ENCODE data around the gene HDAC4.

HDAC4 gene

DNA sequence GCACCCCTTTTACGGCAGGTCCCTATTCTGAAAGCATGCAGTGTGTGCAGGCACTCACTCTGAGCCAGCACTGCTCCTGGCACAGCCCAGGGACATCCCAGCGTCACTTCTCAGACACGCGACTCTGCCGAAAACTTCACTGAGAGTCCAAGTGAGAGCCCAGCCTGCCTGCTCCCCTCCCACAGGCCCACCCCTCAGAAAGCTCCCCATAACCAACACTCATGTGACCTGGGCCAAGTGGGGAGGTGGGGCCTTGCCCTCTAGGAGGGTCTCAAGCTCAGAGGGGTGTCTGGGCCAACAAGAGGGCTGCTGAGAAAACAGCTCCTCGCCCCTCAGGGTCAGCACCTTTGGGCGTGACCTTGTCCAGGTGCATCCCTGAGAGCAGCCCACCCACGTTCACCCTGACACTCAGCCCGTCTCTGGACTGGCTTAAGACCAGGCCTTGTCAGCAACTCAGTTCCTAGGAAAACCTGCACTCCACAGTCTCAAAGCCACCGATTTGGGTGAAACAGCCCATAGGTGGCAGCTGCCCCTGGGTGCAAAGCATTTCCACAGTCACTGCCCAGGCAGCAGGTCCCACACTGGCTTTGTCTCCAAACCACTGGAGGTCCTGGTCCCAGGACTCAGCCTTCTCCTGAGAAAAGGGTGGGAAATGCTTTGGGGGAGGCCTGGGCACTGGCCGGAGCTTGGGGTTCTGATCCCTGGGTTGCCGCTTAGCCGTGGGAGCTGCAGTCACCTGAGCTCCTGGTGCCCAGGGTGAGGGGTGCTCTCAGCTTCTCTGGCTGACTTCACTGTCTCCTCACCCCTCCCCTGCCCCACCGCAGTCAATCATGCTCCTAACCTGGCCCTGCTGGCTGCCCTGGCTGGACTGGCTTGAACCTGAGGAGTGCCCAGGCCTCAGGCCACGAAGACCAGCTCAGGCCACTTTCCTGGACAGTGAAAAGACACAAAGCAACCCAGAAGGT is 209.6 kb downstream of the HDAC4 start:
- no peaks in the 10 kb centered on the region for H3K9me3 Mint-ChIP-seq
- H3K27ac Mint-ChIP-seq, result no peak overlapping the region
- no peak overlapping the region for H3K4me3 Mint-ChIP-seq
- no peak for DNase-seq
- H3K27me3 Mint-ChIP-seq, result no peaks in the 10 kb centered on the region
- peaks cover 18% of the 10 kb centered on the region for H3K36me3 Mint-ChIP-seq (ENCODE audit: low read depth)
- peaks cover 7% of the 10 kb centered on the region for H3K4me1 Mint-ChIP-seq
- ATAC-seq, result no peak

DNA sequence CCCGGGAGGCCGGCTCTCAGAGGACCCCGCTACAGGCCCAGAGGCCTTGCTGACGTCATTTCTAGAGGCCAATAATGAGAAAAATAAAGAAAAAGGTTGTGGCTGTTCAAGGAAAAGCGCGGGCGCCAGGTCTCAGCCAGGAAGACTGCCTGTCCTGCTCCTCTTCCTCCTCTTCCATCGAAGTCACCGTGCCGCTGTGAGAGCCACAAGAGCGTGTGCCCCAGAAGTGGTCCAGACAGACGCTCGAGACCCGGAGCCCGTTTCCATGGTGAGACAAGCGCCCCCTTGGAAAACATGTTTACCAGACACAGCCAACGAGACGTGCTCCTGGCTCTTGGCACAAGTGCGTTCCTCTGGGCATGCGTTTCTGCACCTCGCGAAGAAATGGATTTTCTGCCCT is 210.5 kb downstream of the HDAC4 start:
- Mint-ChIP-seq H3K27me3 (no peaks in the 10 kb centered on the region), H3K27ac (no peak overlapping the region), H3K4me1 (peaks cover 4% of the 10 kb centered on the region), H3K4me3 (no peak overlapping the region), H3K9me3 (no peaks in the 10 kb centered on the region), H3K36me3 (ENCODE audit: low read depth) (peaks cover 16% of the 10 kb centered on the region)
- DNase-seq, result no peak
- ATAC-seq, result no peak

DNA sequence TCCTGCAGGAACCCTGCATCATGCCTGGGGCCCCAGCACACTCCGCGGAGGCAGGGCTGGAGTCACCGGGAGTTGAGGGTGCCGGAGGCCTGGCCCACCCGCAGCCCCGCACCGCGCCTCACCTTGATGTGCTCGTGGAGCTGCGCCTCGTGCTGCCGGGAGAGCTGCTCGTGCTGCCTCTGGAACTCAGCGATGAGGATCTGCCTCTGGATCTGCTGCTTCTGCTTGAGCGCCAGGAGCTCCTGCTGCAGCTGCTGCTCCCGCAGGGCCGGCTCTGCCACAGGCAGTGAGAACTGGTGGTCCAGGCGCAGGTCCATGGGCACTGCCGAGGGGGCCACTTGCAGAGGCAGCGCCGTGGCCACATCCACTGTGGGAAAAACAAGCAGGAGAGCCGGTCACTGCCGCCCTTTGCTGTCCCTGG is 211.1 kb downstream of the HDAC4 start:
- ATAC-seq (no peak), DNase-seq (no peak)
- no peaks in the 10 kb centered on the region for H3K27me3 Mint-ChIP-seq
- H3K9me3 Mint-ChIP-seq, result no peaks in the 10 kb centered on the region
- H3K4me1 Mint-ChIP-seq, result peaks cover 4% of the 10 kb centered on the region
- H3K4me3 Mint-ChIP-seq, result no peak overlapping the region
- H3K36me3 Mint-ChIP-seq (ENCODE audit: low read depth), result peaks cover 16% of the 10 kb centered on the region
- no peak overlapping the region for H3K27ac Mint-ChIP-seq

DNA sequence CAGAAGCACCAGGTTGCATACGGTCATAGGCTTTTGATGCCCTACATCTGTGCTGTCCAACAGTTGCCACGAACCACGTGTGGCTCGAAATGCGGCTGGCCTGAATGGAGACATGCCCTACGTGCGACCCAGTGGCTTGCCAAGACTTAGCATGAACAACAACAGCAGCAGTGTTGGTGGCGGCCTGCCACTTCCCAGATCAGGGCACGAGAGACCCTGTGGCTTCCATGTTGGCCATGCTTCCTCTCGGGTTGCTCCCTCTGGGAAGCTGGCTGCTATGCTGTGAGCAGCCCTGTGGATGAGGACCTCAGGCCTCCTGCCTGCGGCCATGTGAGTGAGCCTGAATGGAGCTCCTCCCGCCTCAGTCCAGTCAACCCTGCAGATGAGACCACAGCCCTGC is 212.3 kb downstream of the HDAC4 start:
- DNase-seq (no peak), ATAC-seq (no peak)
- Mint-ChIP-seq H3K27ac (no peak overlapping the region), H3K36me3 (ENCODE audit: low read depth) (peaks cover 16% of the 10 kb centered on the region), H3K27me3 (no peaks in the 10 kb centered on the region), H3K9me3 (no peaks in the 10 kb centered on the region), H3K4me3 (no peak overlapping the region), H3K4me1 (peaks cover 4% of the 10 kb centered on the region)

DNA sequence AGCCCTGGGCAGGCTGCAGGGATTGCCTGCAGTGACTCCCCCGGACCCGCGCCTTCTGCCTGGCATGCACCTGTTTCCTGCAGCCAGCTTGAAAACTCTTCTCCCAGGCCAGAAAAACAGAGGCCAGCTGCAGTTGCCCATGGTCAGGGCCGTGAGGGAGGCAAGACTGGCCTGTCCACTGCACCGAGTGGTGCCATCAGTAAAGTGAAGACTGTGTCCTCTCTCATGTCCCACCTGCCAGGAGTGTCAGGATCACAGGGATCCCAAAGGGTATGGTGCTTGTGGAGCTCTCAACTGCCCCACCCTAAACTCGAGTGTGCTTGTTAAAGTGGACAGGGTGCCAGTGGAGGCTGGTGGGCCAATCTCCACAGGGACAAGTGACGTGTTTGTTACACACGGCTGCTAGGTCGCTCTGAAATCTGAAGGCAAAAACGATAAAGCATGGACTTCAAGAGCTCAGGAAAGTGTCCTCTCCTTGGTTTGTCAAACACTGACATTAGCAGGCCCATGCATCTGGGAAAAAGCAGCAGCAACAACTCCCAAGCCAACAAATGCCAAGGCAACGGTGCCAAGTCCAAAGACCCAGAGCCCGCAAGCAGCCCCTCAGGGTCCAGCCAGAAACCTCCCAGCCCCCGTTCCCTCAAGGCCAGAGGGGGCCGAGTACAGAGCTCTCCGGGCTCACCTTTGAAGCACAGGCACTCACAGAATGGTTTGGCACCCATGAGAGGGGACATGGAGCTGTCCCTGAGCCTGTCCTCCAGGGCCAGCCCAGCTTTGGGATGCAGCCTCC is 213.2 kb downstream of the HDAC4 start:
- Mint-ChIP-seq H3K27ac (no peak overlapping the region), H3K27me3 (no peaks in the 10 kb centered on the region), H3K36me3 (ENCODE audit: low read depth) (peaks cover 18% of the 10 kb centered on the region), H3K4me1 (peaks cover 4% of the 10 kb centered on the region), H3K9me3 (no peaks in the 10 kb centered on the region), H3K4me3 (no peak overlapping the region)
- no peak for ATAC-seq
- no peak for DNase-seq

DNA sequence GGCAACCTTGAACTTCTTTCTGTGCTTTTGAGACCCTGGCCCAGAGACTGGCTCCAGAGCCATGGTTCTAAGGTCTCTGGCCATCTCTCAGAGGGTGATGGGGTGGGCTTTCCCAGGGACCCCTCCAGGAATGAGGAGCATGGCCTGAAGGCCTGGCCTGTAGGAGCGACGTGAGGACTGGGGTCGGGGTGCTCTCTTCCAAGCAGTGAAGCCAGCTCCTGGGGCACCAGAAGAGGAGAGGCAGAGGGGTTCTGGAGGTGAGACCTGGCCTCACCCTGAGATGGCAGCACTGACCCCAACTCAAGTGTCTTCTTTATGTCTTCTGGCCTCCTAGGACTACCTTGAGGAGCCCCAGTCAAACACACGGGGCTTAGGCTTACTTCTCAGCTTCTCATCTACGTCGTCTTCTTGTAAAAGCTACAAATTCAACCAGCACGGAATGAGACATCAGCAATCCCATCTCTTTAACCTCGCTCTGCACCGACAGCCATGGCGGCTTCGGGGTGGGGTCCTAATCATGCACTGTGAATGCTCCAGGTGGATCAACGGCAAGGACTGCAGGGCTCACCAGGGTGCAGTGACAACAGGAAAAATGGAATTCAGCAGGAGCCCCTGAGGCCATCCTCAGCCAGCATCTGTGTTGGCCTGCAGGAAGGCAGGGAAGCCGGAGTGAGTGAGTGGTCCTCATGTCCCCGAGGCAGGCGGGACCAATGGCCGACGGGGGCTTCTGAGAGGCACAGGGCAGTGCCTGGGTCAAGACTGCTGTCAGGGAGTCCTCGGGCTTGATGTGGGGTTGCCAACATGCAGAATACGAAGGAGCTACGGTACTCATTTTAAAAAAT is 214.1 kb downstream of the HDAC4 start:
- Mint-ChIP-seq H3K4me1 (no peaks in the 10 kb centered on the region), H3K27ac (no peak overlapping the region), H3K4me3 (no peak overlapping the region), H3K27me3 (no peaks in the 10 kb centered on the region), H3K9me3 (no peaks in the 10 kb centered on the region), H3K36me3 (ENCODE audit: low read depth) (peaks cover 18% of the 10 kb centered on the region)
- DNase-seq (no peak), ATAC-seq (no peak)

DNA sequence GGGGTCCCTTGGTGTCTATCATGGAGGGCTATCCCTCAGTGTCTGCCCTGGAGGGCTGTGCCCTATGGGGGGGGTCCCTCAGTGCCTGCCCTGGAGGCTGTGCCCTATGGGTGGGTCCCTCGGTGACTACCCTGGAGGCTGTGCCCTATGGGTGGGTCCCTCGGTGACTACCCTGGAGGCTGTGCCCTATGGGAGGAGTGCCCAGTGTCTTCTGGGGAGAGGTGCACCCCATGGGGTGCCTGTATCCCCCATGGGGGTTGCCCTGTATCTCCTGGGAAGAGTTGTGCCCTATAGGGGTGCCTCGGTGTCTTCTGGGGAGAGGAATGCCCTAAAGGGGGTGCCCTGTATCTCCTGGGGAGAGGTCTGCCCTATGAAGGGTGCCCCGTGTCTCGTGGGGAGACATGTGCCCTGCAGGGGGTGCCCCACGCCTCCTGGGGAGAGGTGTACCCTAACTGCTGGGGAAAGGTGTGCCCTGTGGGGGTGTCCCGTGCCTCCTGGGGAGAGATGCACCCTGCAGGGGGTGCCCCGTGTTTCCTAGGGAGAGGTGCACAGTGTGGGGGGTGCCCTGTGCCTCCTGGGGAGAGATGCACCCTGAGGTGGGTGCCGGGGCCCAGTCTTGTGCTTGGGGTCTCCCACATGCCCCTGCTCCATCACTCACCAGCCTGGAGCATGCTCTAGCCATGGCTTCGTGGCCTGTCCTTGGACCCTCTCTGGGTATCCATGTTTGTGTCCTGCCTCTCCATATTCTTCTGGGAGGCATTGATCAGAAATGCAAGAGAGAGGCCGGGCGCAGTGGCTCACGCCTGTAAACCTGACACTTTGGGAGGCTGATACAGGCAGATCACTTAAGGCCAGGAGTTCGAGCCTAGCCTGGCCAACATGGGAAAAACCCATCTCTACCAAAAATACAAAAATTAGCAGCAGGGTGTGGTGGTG is 215.6 kb downstream of the HDAC4 start:
- ATAC-seq (no peak), DNase-seq (no peak)
- H3K27ac Mint-ChIP-seq, result no peak overlapping the region
- H3K9me3 Mint-ChIP-seq, result no peaks in the 10 kb centered on the region
- H3K27me3 Mint-ChIP-seq, result no peaks in the 10 kb centered on the region
- H3K4me3 Mint-ChIP-seq, result no peak overlapping the region
- H3K4me1 Mint-ChIP-seq, result no peaks in the 10 kb centered on the region
- peaks cover 16% of the 10 kb centered on the region for H3K36me3 Mint-ChIP-seq (ENCODE audit: low read depth)

DNA sequence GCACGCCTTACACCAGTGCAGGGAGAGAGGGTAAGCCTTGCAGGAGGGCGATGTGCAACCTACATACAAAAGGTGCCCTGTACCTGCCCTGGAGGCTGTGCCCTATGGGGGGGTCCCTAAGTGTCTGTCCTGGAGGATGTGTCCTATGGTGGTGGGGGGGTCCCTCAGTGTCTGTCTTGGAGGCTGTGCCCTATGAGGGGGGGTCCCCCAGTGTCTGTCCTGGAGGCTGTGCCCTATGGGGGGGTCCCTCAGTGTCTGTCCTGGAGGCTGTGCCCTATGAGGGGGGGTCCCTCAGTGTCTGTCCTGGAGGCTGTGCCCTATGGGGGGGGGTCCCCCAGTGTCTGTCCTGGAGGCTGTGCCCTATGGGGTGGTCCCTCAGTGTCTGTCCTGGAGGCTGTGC is 216.6 kb downstream of the HDAC4 start:
- no peaks in the 10 kb centered on the region for H3K9me3 Mint-ChIP-seq
- no peaks in the 10 kb centered on the region for H3K27me3 Mint-ChIP-seq
- H3K27ac Mint-ChIP-seq, result no peak overlapping the region

DNA sequence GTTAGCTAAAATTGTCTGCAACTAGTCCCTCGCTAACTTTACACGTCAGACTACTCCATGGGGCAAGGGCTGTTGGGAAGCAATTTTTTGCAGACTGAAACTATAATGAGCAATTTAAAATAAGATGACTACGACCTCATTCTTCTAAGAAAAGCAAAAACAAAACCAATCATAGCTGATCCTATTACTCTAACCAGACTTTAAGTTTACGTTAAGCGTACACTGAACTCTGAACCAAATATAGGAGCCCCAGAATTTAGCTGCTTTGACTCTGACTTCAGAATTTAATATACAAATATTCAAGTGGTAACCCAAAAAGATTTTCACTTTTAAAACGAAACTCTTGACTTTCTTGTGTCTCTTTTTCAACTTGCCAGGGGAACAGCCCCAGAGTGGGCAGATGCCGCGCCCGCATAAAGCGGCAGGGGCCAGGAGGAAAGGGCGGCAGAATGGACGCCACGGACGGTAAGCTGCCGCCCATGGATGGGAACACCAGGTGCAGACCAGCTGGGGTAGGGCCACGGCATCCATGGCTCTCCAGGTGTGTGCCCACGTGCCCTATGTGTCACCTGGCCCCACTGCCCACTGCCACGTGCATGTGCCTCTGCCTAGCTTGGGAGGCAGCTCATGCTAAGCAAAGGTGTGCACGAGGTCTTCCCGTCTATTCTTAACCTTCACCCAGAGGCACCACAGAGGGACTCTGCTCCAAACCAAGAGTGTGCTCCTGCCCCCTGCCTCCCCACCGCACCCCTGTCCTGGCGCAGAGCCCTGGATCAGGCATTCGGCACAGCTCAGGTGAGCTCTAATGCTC is 217.6 kb downstream of the HDAC4 start:
- Mint-ChIP-seq H3K4me1 (no peaks in the 10 kb centered on the region), H3K27me3 (no peaks in the 10 kb centered on the region), H3K9me3 (no peaks in the 10 kb centered on the region), H3K36me3 (ENCODE audit: low read depth) (peaks cover 13% of the 10 kb centered on the region), H3K4me3 (no peak overlapping the region), H3K27ac (no peak overlapping the region)
- DNase-seq (no peak), ATAC-seq (no peak)

More for the DNA sequence above, 216.6 kb downstream of the HDAC4 start:
- H3K36me3 Mint-ChIP-seq (ENCODE audit: low read depth), result peaks cover 12% of the 10 kb centered on the region
- DNase-seq, result no peak
- no peak for ATAC-seq
- H3K4me1 Mint-ChIP-seq, result no peaks in the 10 kb centered on the region
- no peak overlapping the region for H3K4me3 Mint-ChIP-seq

DNA sequence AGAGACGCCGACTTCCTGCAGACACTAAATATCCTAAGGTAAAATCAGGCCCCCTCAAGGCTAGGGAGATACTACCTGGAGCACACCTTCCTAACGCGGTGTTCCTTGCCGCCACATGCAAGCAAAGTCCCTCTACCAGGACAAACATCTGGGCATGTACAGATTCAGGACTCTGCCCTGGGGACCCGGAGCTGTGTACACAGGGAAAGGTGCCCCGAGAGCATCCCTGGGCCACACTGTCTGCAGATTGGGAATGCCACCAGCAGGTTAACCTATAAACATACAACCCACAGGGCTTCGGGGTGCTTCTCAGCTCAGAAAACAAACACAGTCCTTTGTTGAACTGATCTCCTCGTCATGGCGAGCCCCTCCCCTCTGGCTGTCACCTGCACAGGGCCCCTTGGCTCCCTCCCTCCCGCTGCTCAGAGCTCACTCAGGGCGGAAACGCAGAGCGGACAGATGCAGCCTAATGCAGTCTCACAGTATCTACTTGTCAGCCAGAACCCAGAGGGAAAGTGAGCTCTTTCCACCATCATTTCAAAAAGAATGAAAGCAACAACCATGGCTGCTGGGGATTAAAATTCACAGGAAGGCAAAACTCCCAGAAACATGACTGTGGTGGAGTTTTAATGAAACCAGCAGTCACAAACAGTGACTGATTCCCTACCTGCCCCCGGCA is 218.8 kb downstream of the HDAC4 start:
- no peak for ATAC-seq
- H3K27ac Mint-ChIP-seq, result no peak overlapping the region
- H3K27me3 Mint-ChIP-seq, result no peaks in the 10 kb centered on the region
- no peaks in the 10 kb centered on the region for H3K4me1 Mint-ChIP-seq
- DNase-seq, result no peak
- H3K9me3 Mint-ChIP-seq, result peaks cover 6% of the 10 kb centered on the region
- peaks cover 24% of the 10 kb centered on the region for H3K36me3 Mint-ChIP-seq (ENCODE audit: low read depth)
- no peak overlapping the region for H3K4me3 Mint-ChIP-seq

DNA sequence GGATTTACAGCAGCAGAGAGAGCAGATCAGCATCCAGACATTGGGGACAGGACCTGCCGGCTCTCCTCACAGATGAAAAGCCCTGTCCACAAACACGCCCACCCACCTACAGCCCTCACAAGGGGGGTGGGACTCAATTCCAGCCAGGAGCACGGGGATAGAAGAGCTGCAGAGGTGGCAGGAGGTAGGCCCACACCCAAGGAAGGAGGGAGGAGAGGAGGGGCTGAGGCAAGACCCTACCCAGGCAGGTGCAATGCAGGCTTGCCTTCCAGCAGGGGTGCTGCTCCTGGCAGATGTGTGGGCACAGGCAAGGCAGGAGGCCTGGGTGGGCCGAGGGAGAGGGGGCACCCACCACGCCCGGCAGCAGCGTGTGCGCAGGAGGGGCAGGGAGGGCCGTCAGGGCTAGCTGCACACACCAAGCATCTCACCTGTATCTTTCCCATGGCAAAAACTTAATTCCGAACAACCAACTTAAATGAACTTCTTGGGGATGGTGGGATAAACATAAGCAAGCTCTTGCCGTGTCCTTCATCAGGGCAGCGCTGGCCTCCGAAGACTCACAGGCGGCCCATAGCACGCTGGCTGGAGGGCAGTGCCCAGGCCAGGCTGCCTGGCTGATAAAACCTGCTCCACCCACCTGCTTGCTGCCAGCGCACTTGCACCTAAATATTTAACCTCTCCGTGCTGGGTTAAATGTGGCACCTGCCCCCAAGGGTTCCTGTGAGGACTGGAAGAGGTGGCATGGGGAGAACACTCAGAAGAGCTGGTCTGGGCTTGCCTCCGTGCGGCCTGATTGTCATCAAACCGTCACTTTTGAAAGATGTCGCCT is 219.5 kb downstream of the HDAC4 start:
- H3K4me1 Mint-ChIP-seq, result no peaks in the 10 kb centered on the region
- no peak overlapping the region for H3K27ac Mint-ChIP-seq
- DNase-seq (no peak), ATAC-seq (no peak)
- H3K4me3 Mint-ChIP-seq, result no peak overlapping the region
- no peaks in the 10 kb centered on the region for H3K27me3 Mint-ChIP-seq
- peaks cover 28% of the 10 kb centered on the region for H3K36me3 Mint-ChIP-seq (ENCODE audit: low read depth)
- peaks cover 13% of the 10 kb centered on the region for H3K9me3 Mint-ChIP-seq

DNA sequence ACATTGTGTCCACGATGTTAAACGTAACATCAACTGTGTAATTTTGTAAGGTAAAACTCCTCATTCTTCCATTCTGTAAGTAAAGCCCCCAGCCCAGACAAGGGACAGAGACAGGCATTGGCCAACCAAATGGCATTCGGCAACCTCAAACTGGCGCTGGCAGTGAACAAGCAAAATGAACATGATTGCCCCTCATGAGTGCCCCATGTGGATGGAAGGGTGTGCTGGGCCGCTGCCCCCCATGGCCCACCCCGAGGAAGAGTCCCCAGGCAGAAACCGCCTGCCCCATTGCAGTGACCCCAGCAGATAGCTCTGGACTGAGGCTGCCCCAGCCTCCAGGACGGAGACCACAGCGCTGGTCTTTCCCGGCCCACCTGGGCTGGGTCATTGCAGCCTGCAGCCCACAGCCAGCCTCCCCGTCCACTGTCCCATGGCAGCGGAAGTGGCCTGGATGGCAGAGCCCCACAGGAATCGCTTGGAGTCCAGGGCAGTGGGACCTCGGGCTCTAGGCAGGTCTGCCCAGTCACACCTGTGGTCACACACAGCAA is 220.2 kb downstream of the HDAC4 start:
- Mint-ChIP-seq H3K36me3 (ENCODE audit: low read depth) (peaks cover 33% of the 10 kb centered on the region), H3K27me3 (no peaks in the 10 kb centered on the region), H3K27ac (no peak overlapping the region)

More for the DNA sequence above, 220.2 kb downstream of the HDAC4 start:
- Mint-ChIP-seq H3K4me1 (no peaks in the 10 kb centered on the region), H3K4me3 (no peak overlapping the region), H3K9me3 (peaks cover 13% of the 10 kb centered on the region)
- DNase-seq, result no peak
- ATAC-seq, result no peak

All from activated naive CD8-positive, alpha-beta T cell treated with anti-CD3 and anti-CD28 coated beads, Interleukin-2, amount 50 U/mL, for 24 hours (primary cell).